CD4-positive, alpha-beta T cell treated with Interleukin-17A for 4 hours (primary cell): ENCODE results near the gene ACSM3.
"Not testable (repeated sequence)": the region's sequence is repeated elsewhere in the genome, so short reads cannot be mapped to it uniquely, and the experiment has no call there.

ENCODE experiments used
- DNase-seq: peaks from one replicate; pipeline ENCODE4 v3.0.0-alpha.2; 2020; ENCODE audit warnings: mixed read lengths

Gene ACSM3, protein sequence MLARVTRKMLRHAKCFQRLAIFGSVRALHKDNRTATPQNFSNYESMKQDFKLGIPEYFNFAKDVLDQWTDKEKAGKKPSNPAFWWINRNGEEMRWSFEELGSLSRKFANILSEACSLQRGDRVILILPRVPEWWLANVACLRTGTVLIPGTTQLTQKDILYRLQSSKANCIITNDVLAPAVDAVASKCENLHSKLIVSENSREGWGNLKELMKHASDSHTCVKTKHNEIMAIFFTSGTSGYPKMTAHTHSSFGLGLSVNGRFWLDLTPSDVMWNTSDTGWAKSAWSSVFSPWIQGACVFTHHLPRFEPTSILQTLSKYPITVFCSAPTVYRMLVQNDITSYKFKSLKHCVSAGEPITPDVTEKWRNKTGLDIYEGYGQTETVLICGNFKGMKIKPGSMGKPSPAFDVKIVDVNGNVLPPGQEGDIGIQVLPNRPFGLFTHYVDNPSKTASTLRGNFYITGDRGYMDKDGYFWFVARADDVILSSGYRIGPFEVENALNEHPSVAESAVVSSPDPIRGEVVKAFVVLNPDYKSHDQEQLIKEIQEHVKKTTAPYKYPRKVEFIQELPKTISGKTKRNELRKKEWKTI

DNA sequence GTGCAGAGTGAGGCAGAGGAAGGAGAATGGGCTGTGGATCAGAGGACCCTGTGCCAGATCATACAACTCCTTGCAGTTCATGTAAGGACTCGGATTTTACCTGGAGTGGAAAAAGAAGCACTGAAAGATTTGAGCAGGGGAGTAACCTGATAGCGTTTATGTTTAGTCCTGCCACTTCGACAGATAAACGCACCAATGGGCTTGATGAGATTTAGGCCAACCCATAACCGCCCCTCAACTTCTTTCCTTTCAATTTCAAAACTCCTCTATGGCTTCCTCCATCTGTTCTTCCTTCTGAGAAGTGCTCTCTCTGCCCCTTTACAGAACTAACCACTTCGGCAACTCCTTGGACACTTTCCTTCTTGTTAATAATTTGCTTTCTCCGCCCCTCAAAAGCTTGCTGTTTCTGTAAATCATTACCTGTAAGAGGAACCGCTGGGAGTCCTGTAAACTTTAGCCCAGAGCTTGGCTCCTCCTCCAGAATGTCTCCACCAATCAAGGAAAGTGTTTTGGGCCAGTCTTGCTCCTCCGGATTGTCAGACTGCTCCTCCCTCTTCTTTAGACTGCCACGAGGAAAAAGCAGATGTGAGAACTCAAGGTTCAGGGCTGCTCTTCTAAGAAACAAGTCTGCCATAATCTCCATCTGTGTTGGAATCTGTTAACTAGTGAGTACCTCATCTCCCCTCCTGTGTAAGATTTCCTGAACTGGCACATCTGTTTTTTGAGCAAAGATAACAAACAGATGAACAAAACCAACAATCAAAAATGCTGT lies at the start of gene ACSM3:
ACSM3 (plus strand) TSS at position 554 of the 772 bp plus-strand sequence. CDS start 6,021 bp downstream, outside the sequence.
- DNase-seq, result peak; percentile 67

DNA sequence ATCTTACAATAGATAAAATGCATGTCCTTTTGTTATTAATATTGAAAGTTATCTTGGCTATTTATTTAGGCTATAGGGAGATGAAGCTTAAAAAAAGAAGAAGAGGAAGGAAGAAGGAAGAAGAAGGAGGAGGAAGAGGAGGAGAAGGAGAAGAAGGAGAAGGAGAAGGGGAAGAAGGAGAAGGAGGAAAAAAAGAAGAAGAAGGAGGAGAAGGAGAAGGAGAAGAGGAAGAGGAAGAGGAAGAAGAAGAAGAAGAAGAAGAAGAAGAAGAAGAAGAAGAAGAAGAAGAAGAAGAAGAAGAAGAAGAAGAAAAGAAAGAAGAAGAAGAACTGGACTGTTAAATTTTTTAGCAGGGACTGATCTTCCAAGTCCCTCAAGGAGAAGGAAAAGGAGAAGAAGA lies 46.1 kb upstream of the ACSM3 start:
- DNase-seq, result not testable (repeated sequence)

DNA sequence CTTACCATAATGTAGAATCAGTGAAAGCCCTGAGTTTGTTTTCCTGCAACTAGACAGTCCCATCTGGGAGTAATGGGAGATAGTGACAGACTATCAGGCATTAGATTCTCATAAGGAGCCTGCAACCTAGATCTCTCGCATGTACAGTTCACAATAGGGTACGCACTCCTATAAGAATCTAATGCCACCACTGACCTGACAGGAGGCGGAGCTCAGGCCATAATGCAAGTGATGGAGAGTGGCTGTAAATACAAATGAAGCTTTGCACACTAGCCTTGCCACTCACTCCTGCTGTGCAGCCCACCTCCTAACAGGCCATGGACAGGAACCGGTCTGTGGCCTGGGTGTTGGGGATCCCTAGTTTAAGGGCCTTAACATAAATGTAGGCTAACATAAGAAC lies 43.6 kb upstream of the ACSM3 start:
- DNase-seq, result no peak

DNA sequence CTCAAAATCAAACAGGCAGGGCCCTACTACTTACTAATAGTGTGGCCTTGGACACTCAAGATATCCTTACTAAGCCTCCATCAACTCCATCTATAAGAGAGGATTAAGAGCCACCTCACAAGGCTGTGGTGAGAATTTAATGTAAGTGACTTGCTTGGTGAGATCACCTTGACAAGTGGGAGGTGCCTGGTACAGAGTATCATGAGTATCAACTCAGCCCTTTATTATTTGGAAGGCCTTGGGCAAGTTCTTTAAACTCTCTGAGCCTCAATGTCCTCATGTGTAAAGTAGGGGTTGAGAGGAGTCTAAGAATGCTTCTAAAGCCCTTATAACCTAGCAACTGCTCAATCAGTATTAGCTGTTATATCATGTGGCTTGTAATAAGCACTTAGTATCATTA lies 37.2 kb upstream of the ACSM3 start:
- DNase-seq, result no peak

DNA sequence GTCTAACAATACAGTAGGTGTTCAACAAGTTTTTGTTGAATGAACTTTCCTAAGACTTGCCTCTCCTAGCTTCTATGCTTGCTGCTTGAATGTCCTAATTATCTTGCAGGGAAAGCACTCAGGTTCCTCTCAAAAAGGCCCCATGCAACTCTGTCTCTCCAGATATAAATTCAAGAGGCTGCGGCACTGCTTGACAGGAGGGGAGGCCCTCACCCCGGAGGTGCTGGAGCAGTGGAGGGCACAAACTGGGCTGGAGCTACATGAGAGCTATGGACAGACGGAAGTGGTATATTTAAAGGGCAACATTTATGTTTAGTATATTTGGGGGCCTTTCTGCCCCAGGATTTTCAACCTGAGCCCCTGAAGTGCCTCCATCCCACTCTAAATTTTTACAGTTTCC lies 36.6 kb upstream of the ACSM3 start:
- no peak for DNase-seq

DNA sequence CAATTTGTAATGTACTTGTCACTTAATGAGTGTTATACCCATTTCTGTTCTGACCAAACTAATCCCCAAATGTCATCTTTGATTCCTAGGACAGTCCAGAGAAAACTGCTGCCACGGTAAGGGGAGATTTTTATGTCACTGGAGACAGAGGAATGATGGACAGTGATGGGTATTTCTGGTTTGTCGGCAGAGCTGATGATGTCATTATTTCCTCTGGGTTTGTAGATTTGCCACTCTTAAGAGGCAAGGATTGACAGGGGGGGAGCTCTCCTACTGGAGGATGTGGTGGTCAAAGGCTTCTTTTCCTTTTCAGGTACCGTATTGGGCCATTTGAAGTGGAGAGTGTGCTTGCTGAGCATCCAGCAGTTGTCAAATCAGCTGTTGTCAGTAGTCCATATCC lies 34.7 kb upstream of the ACSM3 start:
- DNase-seq, result no peak

DNA sequence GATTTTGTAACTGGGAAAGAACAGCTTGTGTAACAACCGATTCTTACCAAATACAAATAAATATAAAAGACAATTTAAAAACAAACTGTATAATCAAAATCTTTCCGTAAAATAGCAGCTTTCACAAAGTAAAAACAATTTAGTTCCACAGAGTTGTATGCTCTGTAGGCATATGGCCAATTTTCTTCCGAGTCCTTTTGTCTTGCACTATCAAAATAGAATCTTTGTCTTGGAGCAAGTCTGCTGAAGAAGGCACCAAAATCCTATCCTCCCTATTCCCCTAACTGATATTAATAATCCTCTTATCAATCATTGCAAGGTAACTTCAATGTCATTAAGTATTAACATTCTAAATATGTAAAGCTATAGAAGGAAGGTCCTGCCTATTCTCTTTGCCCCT lies 29.8 kb upstream of the ACSM3 start:
- no peak for DNase-seq

DNA sequence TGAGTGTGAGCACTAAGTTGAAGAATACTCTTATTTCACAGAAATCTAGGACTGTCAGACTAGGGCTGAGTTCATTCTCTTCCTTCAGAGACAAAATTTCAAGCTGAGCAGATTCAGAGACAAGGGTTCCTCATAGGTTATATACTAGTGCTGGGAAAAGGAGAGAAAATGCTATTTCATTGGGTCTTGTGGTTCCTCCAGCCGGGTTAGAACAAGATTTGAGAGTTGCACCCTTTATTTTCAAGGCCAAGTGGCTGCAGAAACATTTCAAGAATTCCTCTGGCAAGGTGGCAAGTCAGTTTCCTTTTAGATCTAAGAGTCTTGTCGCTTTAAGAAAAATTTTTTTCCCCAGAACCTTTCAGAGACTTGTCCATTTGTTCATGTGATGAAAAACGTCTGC lies 29.0 kb upstream of the ACSM3 start:
- no peak for DNase-seq

DNA sequence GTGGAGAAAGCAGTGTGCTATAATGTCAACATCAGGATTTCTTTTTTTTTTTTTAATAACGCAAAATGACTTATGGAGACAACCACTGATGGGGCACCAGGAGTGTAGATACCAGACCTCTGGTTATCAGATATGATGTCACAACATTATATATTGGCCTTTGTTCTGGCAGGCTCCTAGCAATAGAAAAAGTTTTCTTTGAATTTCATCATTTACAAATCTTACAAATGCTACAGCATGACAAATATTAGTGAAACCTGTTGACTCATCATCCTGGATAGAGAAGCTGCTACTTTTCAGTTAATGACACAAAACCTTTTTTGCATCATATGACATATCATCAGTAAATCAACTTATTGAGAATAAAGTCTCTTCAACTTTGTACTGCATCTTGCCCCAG lies 28.3 kb upstream of the ACSM3 start:
- no peak for DNase-seq

DNA sequence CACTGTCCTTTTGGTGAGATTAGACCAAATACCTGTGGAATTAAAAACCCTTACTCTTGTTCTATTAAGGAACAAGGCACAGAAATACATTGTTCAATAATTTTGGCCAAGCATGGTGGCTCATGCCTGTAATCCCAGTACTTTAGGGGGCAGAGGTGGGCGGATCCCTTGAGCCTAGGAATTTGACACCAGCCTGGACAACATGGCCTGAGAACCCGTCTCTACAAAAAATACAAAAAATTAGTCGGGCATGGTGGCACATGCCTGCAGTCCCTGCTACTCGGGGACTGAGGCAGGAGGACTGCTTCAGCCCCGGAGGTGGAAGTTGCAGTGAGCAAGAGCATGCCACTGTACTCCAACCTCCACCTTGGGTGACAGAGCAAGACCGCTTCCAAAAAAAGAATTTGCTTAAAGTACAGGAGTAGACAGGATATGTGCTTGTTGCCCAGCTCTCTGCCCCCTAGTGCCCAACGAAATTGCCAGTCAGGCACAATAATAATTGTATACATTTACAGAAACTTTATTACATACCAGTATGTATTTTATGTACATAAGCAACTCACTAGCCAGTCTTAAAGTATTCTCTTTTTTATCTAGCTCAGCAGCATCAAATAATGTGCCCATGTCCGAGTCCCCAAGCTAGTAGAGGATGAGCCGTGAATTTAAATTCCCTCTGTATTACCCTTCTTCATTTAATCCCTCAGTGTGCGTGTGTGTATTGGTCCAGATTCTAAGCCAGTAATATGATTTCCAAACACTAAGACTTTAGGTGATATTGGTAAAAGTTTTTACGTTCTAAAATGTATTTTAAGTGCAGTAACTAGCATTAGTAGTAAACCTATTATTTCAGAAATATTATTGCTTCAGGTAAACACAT lies 23.6 kb upstream of the ACSM3 start:
- DNase-seq, result peak; percentile 26

DNA sequence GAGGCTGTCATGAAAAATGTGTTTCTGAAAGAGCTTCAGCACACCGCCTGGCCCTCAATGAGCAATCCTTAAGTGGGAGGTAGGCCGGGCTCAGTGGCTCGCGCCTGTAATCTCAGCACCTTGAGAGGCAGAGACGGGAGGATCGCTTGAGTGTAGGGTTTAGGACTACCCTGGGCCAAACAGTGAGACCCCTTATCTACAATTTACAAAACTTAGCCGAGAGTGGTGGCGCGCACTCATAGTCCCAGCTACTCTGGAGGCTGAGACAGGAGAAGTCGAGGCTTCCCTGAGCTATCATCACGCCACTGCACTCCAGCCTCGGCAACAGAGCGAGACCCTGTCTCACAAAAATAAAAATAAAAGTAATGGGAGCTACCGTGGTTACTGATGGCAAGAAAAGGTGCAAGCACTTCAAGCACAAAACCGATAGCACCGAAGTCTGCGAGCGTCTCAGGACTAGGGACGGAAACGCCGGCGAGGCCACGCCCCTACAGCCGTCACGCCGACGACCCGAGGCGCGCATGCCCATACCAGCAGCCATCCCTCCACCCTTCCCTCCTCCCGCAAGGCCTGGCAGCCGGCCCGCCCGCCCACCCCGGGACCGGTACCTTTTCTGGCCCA lies 22.8 kb upstream of the ACSM3 start:
- DNase-seq, result peak; percentile 94

DNA sequence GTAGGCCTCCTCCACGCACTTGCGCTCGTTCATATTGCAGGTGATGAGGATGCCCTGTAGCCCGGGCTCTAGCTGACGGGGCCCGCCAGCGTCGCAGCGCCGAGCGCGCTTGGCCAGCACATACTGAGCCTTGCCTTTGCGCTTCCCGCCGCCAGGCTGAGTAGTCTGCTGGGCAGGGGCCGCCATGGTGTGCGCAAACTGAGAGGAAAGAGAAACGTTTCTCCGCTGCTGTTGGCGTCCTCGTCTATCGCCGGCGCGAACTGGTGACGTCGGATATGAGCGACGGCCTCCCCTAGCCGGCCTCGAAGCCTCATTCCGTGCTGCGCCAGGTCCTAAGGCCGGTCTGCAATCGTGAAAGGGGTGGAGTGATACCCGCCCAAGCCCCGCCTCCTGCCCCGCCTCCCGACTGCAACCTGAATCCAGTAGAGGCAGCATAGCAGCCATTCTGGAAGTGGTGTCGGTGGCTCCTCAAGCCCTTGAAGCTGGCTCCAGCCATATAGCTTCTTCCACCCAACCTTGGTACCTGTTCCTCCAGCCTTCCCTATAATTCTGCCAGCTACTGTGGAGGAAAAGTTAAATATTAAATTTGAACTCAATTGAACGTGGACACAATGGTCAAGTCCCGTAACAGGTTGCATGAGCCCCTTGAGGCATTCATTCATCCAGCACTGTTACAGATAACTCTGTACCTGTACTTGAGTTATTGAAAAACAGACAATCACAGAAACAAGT lies 22.1 kb upstream of the ACSM3 start, which contains the start of gene THUMPD1:
THUMPD1 (minus strand) TSS at position 265 of the 732 bp plus-strand sequence; CDS start at position 186, 79 bp downstream.
- peak; percentile 99 for DNase-seq

DNA sequence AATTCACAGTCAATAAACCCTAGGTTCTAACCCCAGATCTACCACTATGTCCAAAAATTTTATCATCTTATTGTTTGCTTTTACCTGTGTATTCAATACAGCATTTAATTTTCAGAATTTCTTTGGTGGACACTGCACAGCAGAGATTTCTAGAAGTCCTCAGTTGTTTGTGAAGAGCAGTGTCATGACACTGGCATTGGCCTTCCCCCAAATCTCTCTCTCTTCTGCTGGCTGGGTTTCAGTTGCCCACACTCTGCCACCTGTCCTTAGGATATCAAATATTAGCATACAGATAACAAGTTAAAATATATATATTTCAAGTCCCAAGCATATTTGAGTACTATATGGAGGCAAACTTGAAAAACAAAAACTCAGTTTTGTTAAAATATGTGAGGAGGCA lies 20.2 kb upstream of the ACSM3 start:
- no peak for DNase-seq

DNA sequence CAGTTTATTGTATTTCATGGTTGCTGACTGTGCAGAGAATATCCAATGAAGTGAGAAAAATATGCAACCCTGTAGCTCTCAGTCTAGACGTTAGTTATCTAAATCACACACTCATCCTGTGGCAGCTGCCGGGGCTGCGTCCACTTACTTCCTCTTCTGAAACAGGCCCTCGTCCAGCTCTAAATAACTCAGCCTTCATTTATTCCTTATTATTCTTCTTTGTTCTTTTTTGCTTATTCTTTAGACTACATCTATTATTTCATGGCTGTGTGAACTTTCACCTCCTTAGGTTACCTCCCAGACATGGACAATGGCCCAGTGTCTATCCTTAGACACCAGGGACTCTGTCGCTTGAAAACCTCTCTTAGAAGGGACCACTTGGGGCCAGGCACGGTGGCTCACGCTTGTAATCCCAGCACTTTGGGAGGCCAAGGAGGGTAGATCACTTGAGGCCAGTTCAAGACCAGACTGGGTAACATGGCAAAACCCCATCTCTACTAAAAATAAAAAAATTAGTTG lies 18.8 kb upstream of the ACSM3 start:
- no peak for DNase-seq

DNA sequence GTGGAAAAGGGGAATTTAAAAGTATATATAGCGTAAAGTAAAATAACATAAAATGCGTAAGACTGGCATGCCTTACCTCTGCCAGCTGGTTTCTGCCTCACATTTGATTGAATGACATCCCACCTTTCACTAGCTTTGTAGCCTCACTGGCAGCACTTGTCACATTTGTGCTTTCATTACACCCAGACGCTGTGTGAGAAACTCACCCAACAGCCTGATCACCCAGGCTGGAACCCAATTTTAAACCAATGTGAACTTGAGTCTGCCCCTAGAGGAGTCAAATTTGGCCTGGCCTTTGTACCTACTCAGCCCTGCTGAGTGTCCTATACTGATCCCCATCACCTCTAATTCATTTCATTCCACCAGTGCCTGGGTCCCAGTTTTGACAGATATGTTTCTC lies 17.4 kb upstream of the ACSM3 start:
- no peak for DNase-seq

DNA sequence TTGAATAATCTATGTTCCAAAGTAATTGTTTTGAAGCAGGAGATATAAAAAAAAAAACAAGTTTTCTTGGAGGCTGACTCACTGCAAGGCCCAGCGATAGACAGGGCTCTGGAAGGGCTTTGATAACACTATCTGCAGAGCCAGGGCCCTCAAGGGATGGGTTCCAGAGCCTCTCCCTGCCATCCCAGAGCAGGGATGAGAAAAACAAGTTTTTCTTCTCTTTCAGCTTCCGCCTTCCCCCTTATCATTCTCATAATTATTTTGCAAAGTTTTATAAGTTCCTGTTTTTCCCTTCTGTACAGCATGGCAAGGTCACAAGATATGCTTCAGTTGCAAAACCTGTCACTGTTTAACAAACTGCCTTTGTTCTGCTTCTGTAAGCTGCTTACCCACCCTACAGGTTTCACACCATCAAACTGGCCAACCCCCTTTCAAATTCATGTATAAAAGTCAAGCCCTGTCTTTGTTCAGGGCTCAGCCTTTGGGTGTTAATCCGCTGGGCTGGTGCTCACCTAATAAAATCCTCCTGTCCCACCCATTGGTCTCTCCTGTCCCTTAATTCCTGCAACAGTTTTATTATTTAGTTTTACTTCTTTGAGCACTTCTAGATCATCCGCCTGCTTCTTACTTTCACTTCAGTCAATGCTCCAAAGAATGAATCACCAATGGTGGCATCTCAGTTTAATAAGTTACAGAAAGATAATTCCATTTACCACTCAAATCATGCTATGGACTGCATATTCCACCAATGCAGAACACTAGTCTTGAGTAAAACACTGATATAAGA lies 16.6 kb upstream of the ACSM3 start:
- no peak for DNase-seq

DNA sequence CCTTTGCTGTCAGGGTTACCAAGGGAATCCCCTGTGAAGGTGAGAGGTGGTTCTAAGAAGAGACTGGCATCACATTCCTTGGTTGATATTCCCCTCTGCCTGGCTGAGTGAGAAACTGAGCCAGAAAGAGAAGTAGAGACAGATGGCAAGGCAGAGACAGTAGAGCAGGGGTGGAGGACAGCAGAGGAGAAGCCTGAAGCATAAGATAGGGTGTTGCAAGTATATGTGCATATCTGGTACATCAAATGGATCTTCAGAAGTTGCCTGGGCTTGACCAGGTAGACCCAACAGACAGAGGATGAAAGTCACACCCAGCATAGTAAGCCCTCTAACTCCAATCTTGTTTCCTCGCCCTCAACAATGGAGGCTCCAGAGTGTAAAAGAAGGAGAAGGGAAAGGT lies 14.3 kb upstream of the ACSM3 start:
- DNase-seq, result no peak

DNA sequence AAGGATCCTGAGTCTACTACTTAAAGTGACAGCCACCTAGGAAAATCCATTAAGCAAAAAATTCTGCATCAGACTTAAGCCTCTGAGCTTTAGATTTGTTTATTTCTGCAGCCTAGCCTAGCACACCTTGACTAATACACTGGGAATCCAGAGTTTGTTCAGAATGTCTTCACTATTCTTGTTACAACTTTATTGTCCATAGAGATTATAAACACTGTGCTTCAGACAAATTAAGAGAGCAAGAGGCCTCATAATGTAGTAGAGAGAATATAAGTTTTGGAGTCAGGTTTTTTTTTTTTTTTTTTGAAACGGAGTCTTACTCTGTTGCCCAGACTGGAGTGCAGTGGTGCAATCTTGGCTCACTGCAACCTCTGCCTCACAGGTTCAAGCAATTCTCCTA lies 13.3 kb upstream of the ACSM3 start:
- DNase-seq, result no peak

DNA sequence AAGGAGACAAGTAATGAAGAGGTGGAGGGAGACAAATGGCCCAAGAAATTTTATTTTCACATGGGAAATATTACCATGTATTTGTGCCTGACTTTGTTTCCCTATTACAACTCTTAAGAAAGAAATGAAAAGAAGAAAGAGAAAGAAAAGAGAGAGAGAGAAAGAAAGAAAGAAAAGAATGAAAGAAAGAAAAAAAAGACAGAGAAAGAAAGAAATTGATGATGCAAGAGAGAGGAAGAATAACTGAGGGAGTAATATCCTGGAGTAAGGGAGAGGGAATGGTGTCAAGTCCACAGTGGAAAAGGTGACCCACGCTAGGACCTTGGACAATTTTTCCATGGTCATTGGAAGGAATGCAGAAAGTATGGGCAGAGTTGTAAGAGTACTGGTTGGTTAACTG lies 10.1 kb upstream of the ACSM3 start:
- no peak for DNase-seq

DNA sequence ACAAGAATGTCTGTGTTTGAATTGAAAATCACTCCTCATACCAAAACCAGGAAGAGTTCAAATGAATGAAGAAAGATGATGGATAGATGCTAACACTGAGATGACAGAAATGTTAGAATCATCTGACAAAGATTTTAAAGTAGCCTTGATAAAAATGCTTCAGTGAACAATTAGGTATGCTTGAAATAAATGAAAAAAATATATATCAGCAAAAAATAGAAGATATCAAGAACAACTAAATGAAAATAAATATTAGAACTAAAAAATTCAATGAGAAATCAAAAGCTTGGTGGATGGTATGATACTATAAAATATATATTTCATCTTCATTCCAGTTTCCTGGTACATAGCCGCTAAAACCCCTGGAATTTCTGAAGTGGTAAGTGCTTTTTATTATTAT lies 8.6 kb upstream of the ACSM3 start:
- no peak for DNase-seq
